Sigmoid colon (tissue), 4 donors: ENCODE measurements around the gene FHDC1.

Experiments used
- CTCF ChIP-seq, 4 experiments: fragments of 450-650 bp in 3 of 4; fragments of 200-600 bp in 1 of 4; IDR thresholded peaks; one replicate each; pipeline ENCODE4 v1.5.1; 2016 to 2019; ENCODE audit warnings: antibody characterized with exemption in 4 of 4, mild to moderate bottlenecking in 3 of 4, moderate library complexity in 2 of 4
- POLR2A ChIP-seq, 2 donors: fragments of 450-650 bp; IDR thresholded peaks; one replicate each; pipeline ENCODE4 v1.6.1; 2016; ENCODE audit warnings: antibody characterized with exemption in 2 of 2, mild to moderate bottlenecking in 2 of 2, moderate library complexity in 2 of 2
- POLR2AphosphoS5 ChIP-seq, 4 donors: sonication (generic); formaldehyde crosslinking; IDR thresholded peaks; one replicate each; pipeline ENCODE4 v1.6.1; 2017; ENCODE audit warnings: antibody characterized with exemption in 4 of 4

GRCh38 chr4:152998861-152999260 lies 62.7 kb downstream of the FHDC1 start:
- TF ChIP-seq CTCF (IDR thresholded peaks at IDR 0.05) (no peak), POLR2AphosphoS5 (IDR thresholded peaks at IDR 0.05) (no peak), POLR2A (IDR thresholded peaks at IDR 0.05) (no peak)
